OCI-LY7 (cell line): ENCODE data around the gene KMO.

Source experiments
- EZH2phosphoT487 ChIP-seq: fragments of 200-600 bp; sonication (generic); IDR thresholded peaks from 2 replicates; pipeline ENCODE4 v1.6.1; 2018; ENCODE audit warnings: low read depth, borderline replicate concordance, mild to moderate bottlenecking, mixed run types, antibody characterized with exemption, low read length, moderate library complexity, mixed read lengths
- TF ChIP-seq, protein P1 (sequence below): fragments of 200-600 bp; sonication (generic); conservative IDR thresholded peaks from 2 replicates; pipeline ENCODE4 v1.5.1; 2014; ENCODE audit warnings: mild to moderate bottlenecking, antibody characterized with exemption, low read length, moderate library complexity, mixed read lengths

DNA sequence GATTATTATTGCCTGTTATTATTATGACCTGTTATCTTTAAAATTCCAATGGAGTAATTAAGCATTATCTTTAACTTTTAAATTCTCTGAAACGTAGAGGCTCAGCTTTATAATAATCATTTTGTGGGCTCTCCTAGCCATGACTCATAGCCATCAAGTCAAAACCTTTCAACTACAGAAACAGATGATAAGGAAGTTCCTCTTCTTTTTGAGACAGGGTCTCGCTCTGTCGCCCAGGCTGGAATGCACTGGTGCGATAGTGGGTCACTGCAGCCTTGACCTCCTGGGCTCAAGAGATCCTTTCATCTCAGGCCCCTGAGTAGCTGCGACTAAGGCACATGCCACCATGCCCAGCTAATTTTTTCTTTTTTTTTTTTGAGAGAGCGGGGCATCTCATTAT is 64.5 kb downstream of the KMO start:
- TF ChIP-seq, protein P1, sequence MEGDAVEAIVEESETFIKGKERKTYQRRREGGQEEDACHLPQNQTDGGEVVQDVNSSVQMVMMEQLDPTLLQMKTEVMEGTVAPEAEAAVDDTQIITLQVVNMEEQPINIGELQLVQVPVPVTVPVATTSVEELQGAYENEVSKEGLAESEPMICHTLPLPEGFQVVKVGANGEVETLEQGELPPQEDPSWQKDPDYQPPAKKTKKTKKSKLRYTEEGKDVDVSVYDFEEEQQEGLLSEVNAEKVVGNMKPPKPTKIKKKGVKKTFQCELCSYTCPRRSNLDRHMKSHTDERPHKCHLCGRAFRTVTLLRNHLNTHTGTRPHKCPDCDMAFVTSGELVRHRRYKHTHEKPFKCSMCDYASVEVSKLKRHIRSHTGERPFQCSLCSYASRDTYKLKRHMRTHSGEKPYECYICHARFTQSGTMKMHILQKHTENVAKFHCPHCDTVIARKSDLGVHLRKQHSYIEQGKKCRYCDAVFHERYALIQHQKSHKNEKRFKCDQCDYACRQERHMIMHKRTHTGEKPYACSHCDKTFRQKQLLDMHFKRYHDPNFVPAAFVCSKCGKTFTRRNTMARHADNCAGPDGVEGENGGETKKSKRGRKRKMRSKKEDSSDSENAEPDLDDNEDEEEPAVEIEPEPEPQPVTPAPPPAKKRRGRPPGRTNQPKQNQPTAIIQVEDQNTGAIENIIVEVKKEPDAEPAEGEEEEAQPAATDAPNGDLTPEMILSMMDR, result no peak
- no peak for TF ChIP-seq EZH2phosphoT487
